GM12892 (cell line): Measurements from ENCODE around the gene VRTN.

ENCODE experiments used
- POLR2A ChIP-seq: IDR thresholded peaks from 2 replicates; pipeline ENCODE4 v1.6.1; 2011; ENCODE audit warnings: low read depth, low read length, control low read depth
- POLR2AphosphoS5 ChIP-seq: IDR thresholded peaks from 2 replicates; pipeline ENCODE4 v1.6.1; 2011; ENCODE audit warnings: low read depth, low read length, control low read depth
- TAF1 ChIP-seq: IDR thresholded peaks from 2 replicates; pipeline ENCODE4 v1.6.1; 2011; ENCODE audit warnings: low read depth, mild to moderate bottlenecking, control low read depth, low read length, borderline replicate concordance

DNA sequence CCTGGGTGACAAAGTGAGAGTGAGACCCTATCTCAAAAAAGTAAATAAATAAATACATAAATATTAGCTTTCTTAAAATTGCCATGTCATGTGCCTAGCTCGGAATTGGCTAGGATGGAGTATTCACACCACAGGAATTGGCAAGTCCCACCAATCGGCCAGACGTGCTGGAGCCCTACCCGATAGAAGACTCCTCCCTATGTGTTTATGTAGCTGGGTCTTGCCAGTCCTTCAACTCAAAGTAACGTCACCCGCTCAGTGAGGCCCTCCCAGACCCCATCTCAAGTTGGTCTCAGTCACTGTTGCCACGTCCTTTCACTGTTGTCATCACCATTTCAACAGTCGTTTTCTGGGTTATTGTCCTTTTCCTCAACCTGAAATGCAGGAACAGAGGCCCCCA lies 20.2 kb downstream of the VRTN start:
- TF ChIP-seq TAF1: no peak
- no peak for TF ChIP-seq POLR2A
- no peak for TF ChIP-seq POLR2AphosphoS5
